ENCODE data around the gene CCDC112.

The CCDC112 gene

GRCh38 chr5:115337882-115338281, 41.4 kb upstream of the CCDC112 start:
- Histone ChIP-seq H3K36me3 (ENCODE audit: control insufficient read depth in 4 of 4, insufficient read depth in 4 of 4, low read length in 3 of 4) (no peaks in the 10 kb centered on the region), H3K9me3 (ENCODE audit: control extremely low read depth in 1 of 5, control insufficient read depth in 4 of 5, insufficient read depth in 2 of 5, low read depth in 1 of 5, low read length in 4 of 5) (no peaks in the 10 kb centered on the region), H3K4me1 (ENCODE audit: control extremely low read depth in 1 of 4, control insufficient read depth in 4 of 4, insufficient read depth in 4 of 4, low read length in 3 of 4) (no peaks in the 10 kb centered on the region), H3K27ac (ENCODE audit: insufficient read depth in 1 of 2, low read depth in 1 of 2, low read length in 2 of 2, poor library complexity in 1 of 2, severe bottlenecking in 2 of 2) (no peak overlapping the region), H3K27me3 (replicated peaks in 2 of 5; ENCODE audit: control insufficient read depth in 4 of 5, insufficient read depth in 5 of 5, low read length in 4 of 5) (peaks cover 0 to 4% (median 0%) of the 10 kb centered on the region in 5 experiments), H3K4me3 (ENCODE audit: control insufficient read depth in 1 of 7, extremely low read depth in 1 of 7, insufficient read depth in 4 of 7, low read depth in 2 of 7, low read length in 6 of 7) (no peak overlapping the region)
- no peak for DNase-seq
- WGBS (ENCODE audit: insufficient coverage), result no CpG with 5 or more reads among the region's 1 CpG
- ChIA-PET CTCF (no interaction called here), POLR2A (no interaction called here)

- H3K27ac ChIP-seq (ENCODE audit: insufficient read depth in 1 of 2, low read depth in 1 of 2, low read length in 2 of 2, poor library complexity in 1 of 2, severe bottlenecking in 2 of 2), result no peak overlapping the region
- H3K9me3 ChIP-seq (ENCODE audit: control extremely low read depth in 1 of 5, control insufficient read depth in 4 of 5, insufficient read depth in 2 of 5, low read depth in 1 of 5, low read length in 4 of 5), result no peaks in the 10 kb centered on the region
- no peaks in the 10 kb centered on the region for H3K4me1 ChIP-seq (ENCODE audit: control extremely low read depth in 1 of 4, control insufficient read depth in 4 of 4, insufficient read depth in 4 of 4, low read length in 3 of 4)
- ChIA-PET CTCF (no interaction called here), POLR2A (no interaction called here)
- no peaks in the 10 kb centered on the region for H3K36me3 ChIP-seq (ENCODE audit: control insufficient read depth in 4 of 4, insufficient read depth in 4 of 4, low read length in 3 of 4)
- no peak for DNase-seq
- H3K4me3 ChIP-seq (ENCODE audit: control insufficient read depth in 1 of 7, extremely low read depth in 1 of 7, insufficient read depth in 4 of 7, low read depth in 2 of 7, low read length in 6 of 7), result no peak overlapping the region
- WGBS (ENCODE audit: insufficient coverage), result no CpG with 5 or more reads among the region's 1 CpG
- peaks cover 0 to 4% (median 0%) of the 10 kb centered on the region in 5 experiments for H3K27me3 ChIP-seq (replicated peaks in 2 of 5; ENCODE audit: control insufficient read depth in 4 of 5, insufficient read depth in 5 of 5, low read length in 4 of 5)
Measured at GRCh38 chr5:115336964-115337363, 40.5 kb upstream of the CCDC112 start.

GRCh38 chr5:115336201-115336720, 39.8 kb upstream of the CCDC112 start:
- WGBS (ENCODE audit: insufficient coverage), result no CpG with 5 or more reads among the region's 1 CpG
- Histone ChIP-seq H3K36me3 (ENCODE audit: control insufficient read depth in 4 of 4, insufficient read depth in 4 of 4, low read length in 3 of 4) (no peaks in the 10 kb centered on the region), H3K4me1 (ENCODE audit: control extremely low read depth in 1 of 4, control insufficient read depth in 4 of 4, insufficient read depth in 4 of 4, low read length in 3 of 4) (no peaks in the 10 kb centered on the region), H3K9me3 (ENCODE audit: control extremely low read depth in 1 of 5, control insufficient read depth in 4 of 5, insufficient read depth in 2 of 5, low read depth in 1 of 5, low read length in 4 of 5) (no peaks in the 10 kb centered on the region), H3K27ac (ENCODE audit: insufficient read depth in 1 of 2, low read depth in 1 of 2, low read length in 2 of 2, poor library complexity in 1 of 2, severe bottlenecking in 2 of 2) (no peak overlapping the region), H3K27me3 (replicated peaks in 2 of 5; ENCODE audit: control insufficient read depth in 4 of 5, insufficient read depth in 5 of 5, low read length in 4 of 5) (peaks cover 0 to 4% (median 0%) of the 10 kb centered on the region in 5 experiments), H3K4me3 (ENCODE audit: control insufficient read depth in 1 of 7, extremely low read depth in 1 of 7, insufficient read depth in 4 of 7, low read depth in 2 of 7, low read length in 6 of 7) (no peak overlapping the region)
- ChIA-PET POLR2A (no interaction called here), CTCF (no interaction called here)
- no peak for DNase-seq

- Histone ChIP-seq H3K36me3 (ENCODE audit: control insufficient read depth in 4 of 4, insufficient read depth in 4 of 4, low read length in 3 of 4) (no peaks in the 10 kb centered on the region), H3K9me3 (ENCODE audit: control extremely low read depth in 1 of 5, control insufficient read depth in 4 of 5, insufficient read depth in 2 of 5, low read depth in 1 of 5, low read length in 4 of 5) (no peaks in the 10 kb centered on the region), H3K27ac (ENCODE audit: insufficient read depth in 1 of 2, low read depth in 1 of 2, low read length in 2 of 2, poor library complexity in 1 of 2, severe bottlenecking in 2 of 2) (no peak overlapping the region), H3K4me3 (ENCODE audit: control insufficient read depth in 1 of 7, extremely low read depth in 1 of 7, insufficient read depth in 4 of 7, low read depth in 2 of 7, low read length in 6 of 7) (no peak overlapping the region), H3K4me1 (ENCODE audit: control extremely low read depth in 1 of 4, control insufficient read depth in 4 of 4, insufficient read depth in 4 of 4, low read length in 3 of 4) (no peaks in the 10 kb centered on the region), H3K27me3 (replicated peaks in 2 of 5; ENCODE audit: control insufficient read depth in 4 of 5, insufficient read depth in 5 of 5, low read length in 4 of 5) (peaks cover 0 to 4% (median 0%) of the 10 kb centered on the region in 5 experiments)
- ChIA-PET CTCF (interaction anchor here (1.1 kb wide), 1 partner anchor 25 kb away, joined by 3 read pairs; no protein-coding TSS in a partner anchor), POLR2A (no interaction called here)
- no peak for DNase-seq
- 100% methylated on average over 1 of the region's 2 CpGs for WGBS (ENCODE audit: insufficient coverage)
Measured at GRCh38 chr5:115335301-115335700, 38.8 kb upstream of the CCDC112 start.

- H3K4me1 ChIP-seq (ENCODE audit: control extremely low read depth in 1 of 4, control insufficient read depth in 4 of 4, insufficient read depth in 4 of 4, low read length in 3 of 4), result no peaks in the 10 kb centered on the region
- POLR2A ChIA-PET, result no interaction called here
- WGBS (ENCODE audit: insufficient coverage), result 88% methylated on average over 1 of the region's 1 CpG
- CTCF ChIA-PET, result no interaction called here
- DNase-seq, result no peak
- no peaks in the 10 kb centered on the region for H3K9me3 ChIP-seq (ENCODE audit: control extremely low read depth in 1 of 5, control insufficient read depth in 4 of 5, insufficient read depth in 2 of 5, low read depth in 1 of 5, low read length in 4 of 5)
- no peaks in the 10 kb centered on the region for H3K36me3 ChIP-seq (ENCODE audit: control insufficient read depth in 4 of 4, insufficient read depth in 4 of 4, low read length in 3 of 4)
- H3K27me3 ChIP-seq (replicated peaks in 2 of 5; ENCODE audit: control insufficient read depth in 4 of 5, insufficient read depth in 5 of 5, low read length in 4 of 5), result peaks cover 0 to 4% (median 0%) of the 10 kb centered on the region in 5 experiments
- H3K27ac ChIP-seq (ENCODE audit: insufficient read depth in 1 of 2, low read depth in 1 of 2, low read length in 2 of 2, poor library complexity in 1 of 2, severe bottlenecking in 2 of 2), result no peak overlapping the region
- no peak overlapping the region for H3K4me3 ChIP-seq (ENCODE audit: control insufficient read depth in 1 of 7, extremely low read depth in 1 of 7, insufficient read depth in 4 of 7, low read depth in 2 of 7, low read length in 6 of 7)
Measured at GRCh38 chr5:115333164-115333563, 36.7 kb upstream of the CCDC112 start.

GRCh38 chr5:115330830-115331229, 34.4 kb upstream of the CCDC112 start:
- peaks cover 0 to 9% (median 0%) of the 10 kb centered on the region in 5 experiments for H3K27me3 ChIP-seq (replicated peaks in 2 of 5; ENCODE audit: control insufficient read depth in 4 of 5, insufficient read depth in 5 of 5, low read length in 4 of 5)
- POLR2A ChIA-PET, result no interaction called here
- H3K36me3 ChIP-seq (ENCODE audit: control insufficient read depth in 4 of 4, insufficient read depth in 4 of 4, low read length in 3 of 4), result no peaks in the 10 kb centered on the region
- H3K9me3 ChIP-seq (ENCODE audit: control extremely low read depth in 1 of 5, control insufficient read depth in 4 of 5, insufficient read depth in 2 of 5, low read depth in 1 of 5, low read length in 4 of 5), result no peaks in the 10 kb centered on the region
- no peak overlapping the region for H3K4me3 ChIP-seq (ENCODE audit: control insufficient read depth in 1 of 7, extremely low read depth in 1 of 7, insufficient read depth in 4 of 7, low read depth in 2 of 7, low read length in 6 of 7)
- WGBS (ENCODE audit: insufficient coverage), result no CpG with 5 or more reads among the region's 2 CpGs
- CTCF ChIA-PET, result no interaction called here
- no peak overlapping the region for H3K27ac ChIP-seq (ENCODE audit: insufficient read depth in 1 of 2, low read depth in 1 of 2, low read length in 2 of 2, poor library complexity in 1 of 2, severe bottlenecking in 2 of 2)
- H3K4me1 ChIP-seq (ENCODE audit: control extremely low read depth in 1 of 4, control insufficient read depth in 4 of 4, insufficient read depth in 4 of 4, low read length in 3 of 4), result no peaks in the 10 kb centered on the region
- peak in 2 of 3 donors; percentile 36 to 37 for DNase-seq

GRCh38 chr5:115329475-115329874, 33.0 kb upstream of the CCDC112 start:
- Histone ChIP-seq H3K4me3 (ENCODE audit: control insufficient read depth in 1 of 7, extremely low read depth in 1 of 7, insufficient read depth in 4 of 7, low read depth in 2 of 7, low read length in 6 of 7) (no peak overlapping the region), H3K9me3 (ENCODE audit: control extremely low read depth in 1 of 5, control insufficient read depth in 4 of 5, insufficient read depth in 2 of 5, low read depth in 1 of 5, low read length in 4 of 5) (no peaks in the 10 kb centered on the region), H3K4me1 (ENCODE audit: control extremely low read depth in 1 of 4, control insufficient read depth in 4 of 4, insufficient read depth in 4 of 4, low read length in 3 of 4) (no peaks in the 10 kb centered on the region), H3K27ac (ENCODE audit: insufficient read depth in 1 of 2, low read depth in 1 of 2, low read length in 2 of 2, poor library complexity in 1 of 2, severe bottlenecking in 2 of 2) (no peak overlapping the region), H3K36me3 (ENCODE audit: control insufficient read depth in 4 of 4, insufficient read depth in 4 of 4, low read length in 3 of 4) (no peaks in the 10 kb centered on the region), H3K27me3 (replicated peaks in 2 of 5; ENCODE audit: control insufficient read depth in 4 of 5, insufficient read depth in 5 of 5, low read length in 4 of 5) (peaks cover 0 to 12% (median 0%) of the 10 kb centered on the region in 5 experiments)
- ChIA-PET CTCF (no interaction called here), POLR2A (no interaction called here)
- DNase-seq, result no peak
- WGBS (ENCODE audit: insufficient coverage), result no CpG with 5 or more reads among the region's 8 CpGs

Measured in common myeloid progenitor, CD34-positive (primary cell).